Measurements from ENCODE around the gene CYP26B1. TPM values are rescaled to one million over a fixed set of nuclear protein-coding genes. Genes with fewer than 3 reads are reported as not detected.

Gene CYP26B1
- total RNA-seq, 1 donor from 2014 or later = 1.2 TPM

- Mint-ChIP-seq H3K27ac (ENCODE audit: unreplicated experiment) (no peak overlapping the region), H3K9me3 (ENCODE audit: unreplicated experiment) (no peaks in the 10 kb centered on the region), H3K4me1 (ENCODE audit: unreplicated experiment) (no peaks in the 10 kb centered on the region), H3K27me3 (ENCODE audit: unreplicated experiment) (peaks cover 6% of the 10 kb centered on the region), H3K4me3 (ENCODE audit: unreplicated experiment) (no peak overlapping the region), H3K36me3 (ENCODE audit: low read depth, unreplicated experiment) (no peaks in the 10 kb centered on the region)
- DNase-seq (ENCODE audit: low spot score) = peak; percentile 2
- TF ChIP-seq, protein P1, sequence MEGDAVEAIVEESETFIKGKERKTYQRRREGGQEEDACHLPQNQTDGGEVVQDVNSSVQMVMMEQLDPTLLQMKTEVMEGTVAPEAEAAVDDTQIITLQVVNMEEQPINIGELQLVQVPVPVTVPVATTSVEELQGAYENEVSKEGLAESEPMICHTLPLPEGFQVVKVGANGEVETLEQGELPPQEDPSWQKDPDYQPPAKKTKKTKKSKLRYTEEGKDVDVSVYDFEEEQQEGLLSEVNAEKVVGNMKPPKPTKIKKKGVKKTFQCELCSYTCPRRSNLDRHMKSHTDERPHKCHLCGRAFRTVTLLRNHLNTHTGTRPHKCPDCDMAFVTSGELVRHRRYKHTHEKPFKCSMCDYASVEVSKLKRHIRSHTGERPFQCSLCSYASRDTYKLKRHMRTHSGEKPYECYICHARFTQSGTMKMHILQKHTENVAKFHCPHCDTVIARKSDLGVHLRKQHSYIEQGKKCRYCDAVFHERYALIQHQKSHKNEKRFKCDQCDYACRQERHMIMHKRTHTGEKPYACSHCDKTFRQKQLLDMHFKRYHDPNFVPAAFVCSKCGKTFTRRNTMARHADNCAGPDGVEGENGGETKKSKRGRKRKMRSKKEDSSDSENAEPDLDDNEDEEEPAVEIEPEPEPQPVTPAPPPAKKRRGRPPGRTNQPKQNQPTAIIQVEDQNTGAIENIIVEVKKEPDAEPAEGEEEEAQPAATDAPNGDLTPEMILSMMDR (IDR thresholded peaks at IDR 0.05; ENCODE audit: unreplicated experiment) = no peak
Measured at GRCh38 chr2:72131371-72131891, 16.2 kb downstream of the CYP26B1 start.

DNA sequence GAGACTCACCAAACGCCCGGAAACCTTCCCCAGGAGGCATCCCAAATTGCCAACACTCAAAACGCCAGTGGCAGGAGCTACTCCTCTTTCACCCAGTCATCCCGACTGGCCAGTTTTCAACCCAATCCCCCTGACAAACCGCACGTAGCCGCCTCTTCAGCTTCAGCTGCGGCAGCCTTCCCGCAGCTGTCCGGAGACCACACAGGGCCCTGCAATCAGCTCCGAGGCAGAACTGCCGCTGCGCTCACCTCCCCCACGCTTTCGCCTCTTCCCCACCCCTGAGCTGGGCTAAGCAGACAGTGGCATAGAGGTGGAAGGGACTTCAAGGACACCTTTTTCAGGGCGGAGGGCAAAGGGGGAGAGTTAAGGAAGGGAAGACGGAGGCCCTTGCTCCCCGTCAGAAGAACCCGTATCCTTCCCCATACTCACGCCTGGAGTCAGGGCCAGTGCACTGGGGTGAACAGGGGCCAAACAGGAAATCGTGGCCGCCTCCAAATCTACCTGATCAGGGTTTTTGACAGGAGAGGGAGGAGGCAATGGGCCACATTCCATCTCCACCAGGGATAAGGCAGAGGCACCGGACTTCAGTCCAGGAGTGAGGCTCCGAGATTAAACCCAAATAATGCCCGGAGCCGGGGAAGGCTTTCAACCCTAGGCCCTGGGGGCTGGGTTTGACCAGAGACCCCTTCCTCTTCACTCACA, 16.9 kb downstream of the CYP26B1 start:
- H3K27me3 Mint-ChIP-seq (ENCODE audit: unreplicated experiment) = peaks cover 11% of the 10 kb centered on the region
- no peak overlapping the region for H3K27ac Mint-ChIP-seq (ENCODE audit: unreplicated experiment)
- no peak overlapping the region for H3K4me3 Mint-ChIP-seq (ENCODE audit: unreplicated experiment)
- no peaks in the 10 kb centered on the region for H3K9me3 Mint-ChIP-seq (ENCODE audit: unreplicated experiment)
- H3K36me3 Mint-ChIP-seq (ENCODE audit: low read depth, unreplicated experiment) = no peaks in the 10 kb centered on the region
- TF ChIP-seq, protein P1 (IDR thresholded peaks at IDR 0.05; ENCODE audit: unreplicated experiment) = no peak
- no peaks in the 10 kb centered on the region for H3K4me1 Mint-ChIP-seq (ENCODE audit: unreplicated experiment)
- DNase-seq (ENCODE audit: low spot score) = no peak

- Mint-ChIP-seq H3K27ac (ENCODE audit: unreplicated experiment) (no peak overlapping the region), H3K4me3 (ENCODE audit: unreplicated experiment) (no peak overlapping the region), H3K36me3 (ENCODE audit: low read depth, unreplicated experiment) (no peaks in the 10 kb centered on the region), H3K27me3 (ENCODE audit: unreplicated experiment) (peaks cover 9% of the 10 kb centered on the region), H3K9me3 (ENCODE audit: unreplicated experiment) (no peaks in the 10 kb centered on the region), H3K4me1 (ENCODE audit: unreplicated experiment) (no peaks in the 10 kb centered on the region)
- TF ChIP-seq, protein P1 (IDR thresholded peaks at IDR 0.05; ENCODE audit: unreplicated experiment) = no peak
- DNase-seq (ENCODE audit: low spot score) = peak; percentile 1
Measured at GRCh38 chr2:72129681-72130340, 17.9 kb downstream of the CYP26B1 start.

DNA sequence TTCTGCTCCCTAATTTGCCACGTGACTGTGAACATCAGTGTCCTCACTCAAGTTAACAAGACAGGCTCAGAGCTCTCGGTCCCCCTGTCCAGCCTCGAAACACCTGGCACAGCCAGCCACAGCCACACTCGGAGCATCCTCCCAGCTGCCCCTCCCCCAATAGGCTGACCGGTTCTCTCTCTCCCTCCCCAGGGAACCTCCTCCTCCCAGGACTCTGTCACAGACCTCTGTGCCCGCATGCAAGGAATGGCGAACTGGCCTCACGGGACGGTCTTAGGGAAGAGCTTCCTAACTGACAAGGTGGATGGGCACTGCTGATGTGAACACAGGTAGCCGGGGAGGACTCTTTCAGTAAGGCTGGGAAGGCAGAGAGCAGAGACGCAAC, 18.8 kb downstream of the CYP26B1 start:
- no peak for DNase-seq (ENCODE audit: low spot score)
- Mint-ChIP-seq H3K36me3 (ENCODE audit: low read depth, unreplicated experiment) (no peaks in the 10 kb centered on the region), H3K27me3 (ENCODE audit: unreplicated experiment) (peaks cover 9% of the 10 kb centered on the region), H3K4me1 (ENCODE audit: unreplicated experiment) (no peaks in the 10 kb centered on the region), H3K9me3 (ENCODE audit: unreplicated experiment) (no peaks in the 10 kb centered on the region), H3K27ac (ENCODE audit: unreplicated experiment) (no peak overlapping the region), H3K4me3 (ENCODE audit: unreplicated experiment) (no peak overlapping the region)
- TF ChIP-seq, protein P1 (IDR thresholded peaks at IDR 0.05; ENCODE audit: unreplicated experiment) = no peak
